ENCODE results near the gene ZSWIM1. TPM values are rescaled to one million over a fixed set of nuclear protein-coding genes. Genes with fewer than 3 reads are reported as not detected.
A peak's percentile ranks its signal among the peaks of the same experiment; 100 is the strongest.

ZSWIM1 gene
- total and polyA plus RNA-seq, 7 experiments from 2014 or later = 3.2 to 16.0 (median 9.8) TPM

DNA sequence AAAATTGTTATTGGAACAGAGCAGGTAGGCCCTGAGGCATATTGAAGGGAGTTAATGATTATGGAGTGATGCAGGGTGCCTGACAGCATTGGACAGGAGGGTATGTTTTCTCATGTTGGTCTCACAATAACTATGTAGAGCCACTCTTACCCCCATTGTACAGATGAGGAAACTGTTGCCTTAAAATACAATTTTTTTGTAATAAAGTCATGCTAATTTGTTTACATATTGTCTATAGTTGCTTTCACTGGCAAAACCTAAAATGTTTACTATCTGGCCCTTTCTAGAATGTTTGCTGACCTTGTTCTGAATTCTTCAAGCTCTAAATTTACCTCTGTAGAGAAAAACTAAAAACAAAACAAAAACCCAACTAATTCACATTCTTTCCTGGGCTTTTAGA lies 29.5 kb upstream of the ZSWIM1 start:
- H3K4me3 Mint-ChIP-seq = no peak overlapping the region
- ChIA-PET POLR2A (interaction anchor here (0.6 to 0.7 kb wide), 2 partner anchors 84 to 1930 kb away, joined by 3 read pairs; no protein-coding TSS in a partner anchor), CTCF (no interaction called here)
- peaks cover 0 to under 1% (median 0%) of the 10 kb centered on the region in 11 donors for H3K9me3 Mint-ChIP-seq
- peaks cover 10 to 19% of the 10 kb centered on the region in 2 donors for H3K4me1 ChIP-seq (ENCODE audit: control insufficient read depth in 2 of 2, insufficient read depth in 2 of 2, low read length in 2 of 2)
- no peaks in the 10 kb centered on the region for H3K27me3 Mint-ChIP-seq
- H3K36me3 Mint-ChIP-seq = peaks cover 5 to 40% (median 15%) of the 10 kb centered on the region in 5 donors
- H3K27ac Mint-ChIP-seq = no peak overlapping the region
- no peaks in the 10 kb centered on the region for H3K9me3 ChIP-seq (ENCODE audit: control insufficient read depth in 2 of 3, low read length in 3 of 3)
- no peaks in the 10 kb centered on the region for H3K27me3 ChIP-seq (ENCODE audit: control insufficient read depth in 2 of 2, insufficient read depth in 2 of 2, low read length in 2 of 2)
- no peak overlapping the region for H3K4me3 ChIP-seq (ENCODE audit: low read length)
- no peak for ATAC-seq
- intact Hi-C loops (cut with micrococcal nuclease) = loop anchor here in 1 of 2 donors (10.0 kb wide), 1 partner anchor 437 kb away; the partner anchor contains the start of gene PIGT
- H3K4me1 Mint-ChIP-seq = peaks cover 13 to 41% (median 29%) of the 10 kb centered on the region in 7 donors
- no peak overlapping the region for H3K27ac ChIP-seq (ENCODE audit: low read depth, low read length)
- DNase-seq = no peak
- H3K36me3 ChIP-seq (ENCODE audit: control insufficient read depth in 2 of 3, insufficient read depth in 3 of 3, low read length in 3 of 3) = peaks cover under 1 to 63% (median 9%) of the 10 kb centered on the region in 3 experiments

DNA sequence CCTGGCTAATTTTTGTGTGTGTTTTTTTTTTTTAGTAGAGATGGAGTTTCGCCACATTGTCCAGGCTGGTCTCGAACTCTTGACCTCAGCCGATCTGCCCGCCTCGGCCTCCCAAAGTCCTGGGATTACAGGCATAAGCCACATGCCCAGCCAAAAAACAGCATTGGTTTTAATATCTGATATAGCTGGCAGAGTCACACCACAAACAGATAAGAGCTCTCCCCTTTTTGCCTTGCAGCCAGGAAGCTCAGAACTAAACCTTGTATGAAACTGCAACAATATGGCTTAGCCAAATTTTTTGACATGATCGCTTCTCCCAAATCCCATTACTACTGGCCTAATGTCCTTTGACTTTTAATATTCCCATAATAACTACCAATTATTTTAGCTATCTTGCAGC lies 28.7 kb upstream of the ZSWIM1 start:
- ATAC-seq (no peak), DNase-seq (no peak)
- intact Hi-C loops (cut with micrococcal nuclease) = loop anchor here in 1 of 2 donors (10.0 kb wide), 1 partner anchor 438 kb away; the partner anchor contains the start of gene PIGT
- Mint-ChIP-seq H3K4me1 (peaks cover 13 to 47% (median 36%) of the 10 kb centered on the region in 7 donors), H3K36me3 (peaks cover 5 to 38% (median 15%) of the 10 kb centered on the region in 5 donors), H3K4me3 (peak overlapping the region in 1 of 10 donors; percentile 7), H3K27ac (no peak overlapping the region), H3K27me3 (no peaks in the 10 kb centered on the region), H3K9me3 (peaks cover 0 to 3% (median 0%) of the 10 kb centered on the region in 11 donors)
- H3K4me1 ChIP-seq (ENCODE audit: control insufficient read depth in 2 of 2, insufficient read depth in 2 of 2, low read length in 2 of 2) = peaks cover 10 to 20% of the 10 kb centered on the region in 2 donors
- POLR2A ChIA-PET = interaction anchor here (0.6 kb wide), 1 partner anchor 548 kb away, joined by 3 read pairs; no protein-coding TSS in a partner anchor
- peaks cover 0 to 61% (median 9%) of the 10 kb centered on the region in 3 experiments for H3K36me3 ChIP-seq (ENCODE audit: control insufficient read depth in 2 of 3, insufficient read depth in 3 of 3, low read length in 3 of 3)
- no peak overlapping the region for H3K4me3 ChIP-seq (ENCODE audit: low read length)
- no peaks in the 10 kb centered on the region for H3K27me3 ChIP-seq (ENCODE audit: control insufficient read depth in 2 of 2, insufficient read depth in 2 of 2, low read length in 2 of 2)
- no peak overlapping the region for H3K27ac ChIP-seq (ENCODE audit: low read depth, low read length)
- H3K9me3 ChIP-seq (ENCODE audit: control insufficient read depth in 2 of 3, low read length in 3 of 3) = no peaks in the 10 kb centered on the region
- CTCF ChIA-PET = interaction anchor here (1.0 kb wide), 1 partner anchor 38 kb away, joined by 3 read pairs; no protein-coding TSS in a partner anchor

DNA sequence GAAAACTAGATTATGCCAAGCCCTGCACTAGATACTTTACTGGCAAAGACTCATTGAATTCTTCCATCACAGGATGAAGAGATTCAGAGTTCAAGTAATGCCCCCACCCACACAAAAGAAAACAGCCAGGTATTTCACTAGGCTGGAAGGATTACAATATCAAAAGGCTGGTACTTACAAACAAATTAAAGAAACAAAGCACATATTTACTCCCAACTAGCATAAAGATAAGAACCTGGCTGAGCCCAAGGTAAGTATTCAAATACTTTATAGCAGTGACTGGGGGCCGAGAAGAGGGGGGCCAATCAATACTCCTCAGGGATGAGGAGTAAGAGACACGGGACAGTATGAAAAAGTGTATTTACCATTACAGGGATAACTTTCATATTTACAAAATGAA lies 27.5 kb upstream of the ZSWIM1 start:
- Histone ChIP-seq H3K27me3 (ENCODE audit: control insufficient read depth in 2 of 2, insufficient read depth in 2 of 2, low read length in 2 of 2) (no peaks in the 10 kb centered on the region), H3K4me1 (ENCODE audit: control insufficient read depth in 2 of 2, insufficient read depth in 2 of 2, low read length in 2 of 2) (peaks cover 16 to 26% of the 10 kb centered on the region in 2 donors), H3K4me3 (ENCODE audit: low read length) (no peak overlapping the region), H3K27ac (ENCODE audit: low read depth, low read length) (no peak overlapping the region), H3K9me3 (ENCODE audit: control insufficient read depth in 2 of 3, low read length in 3 of 3) (no peaks in the 10 kb centered on the region), H3K36me3 (ENCODE audit: control insufficient read depth in 2 of 3, insufficient read depth in 3 of 3, low read length in 3 of 3) (peaks cover 0 to 53% (median 9%) of the 10 kb centered on the region in 3 experiments)
- intact Hi-C loops (cut with micrococcal nuclease) = loop anchor here in 1 of 2 donors (10.0 kb wide), 1 partner anchor 439 kb away; the partner anchor contains the start of gene PIGT
- H3K4me1 Mint-ChIP-seq = peaks cover 15 to 58% (median 47%) of the 10 kb centered on the region in 7 donors
- DNase-seq (no peak), ATAC-seq (no peak)
- POLR2A ChIA-PET = no interaction called here
- peak overlapping the region in 5 of 10 donors; percentile 25 to 51 (median 29) for H3K4me3 Mint-ChIP-seq
- CTCF ChIA-PET = interaction anchor here (0.5 kb wide), 1 partner anchor 495 kb away, joined by 3 read pairs; no protein-coding TSS in a partner anchor
- no peaks in the 10 kb centered on the region for H3K27me3 Mint-ChIP-seq
- peaks cover 5 to 36% (median 15%) of the 10 kb centered on the region in 5 donors for H3K36me3 Mint-ChIP-seq
- peaks cover 0 to 3% (median 0%) of the 10 kb centered on the region in 11 donors for H3K9me3 Mint-ChIP-seq
- H3K27ac Mint-ChIP-seq = no peak overlapping the region

DNA sequence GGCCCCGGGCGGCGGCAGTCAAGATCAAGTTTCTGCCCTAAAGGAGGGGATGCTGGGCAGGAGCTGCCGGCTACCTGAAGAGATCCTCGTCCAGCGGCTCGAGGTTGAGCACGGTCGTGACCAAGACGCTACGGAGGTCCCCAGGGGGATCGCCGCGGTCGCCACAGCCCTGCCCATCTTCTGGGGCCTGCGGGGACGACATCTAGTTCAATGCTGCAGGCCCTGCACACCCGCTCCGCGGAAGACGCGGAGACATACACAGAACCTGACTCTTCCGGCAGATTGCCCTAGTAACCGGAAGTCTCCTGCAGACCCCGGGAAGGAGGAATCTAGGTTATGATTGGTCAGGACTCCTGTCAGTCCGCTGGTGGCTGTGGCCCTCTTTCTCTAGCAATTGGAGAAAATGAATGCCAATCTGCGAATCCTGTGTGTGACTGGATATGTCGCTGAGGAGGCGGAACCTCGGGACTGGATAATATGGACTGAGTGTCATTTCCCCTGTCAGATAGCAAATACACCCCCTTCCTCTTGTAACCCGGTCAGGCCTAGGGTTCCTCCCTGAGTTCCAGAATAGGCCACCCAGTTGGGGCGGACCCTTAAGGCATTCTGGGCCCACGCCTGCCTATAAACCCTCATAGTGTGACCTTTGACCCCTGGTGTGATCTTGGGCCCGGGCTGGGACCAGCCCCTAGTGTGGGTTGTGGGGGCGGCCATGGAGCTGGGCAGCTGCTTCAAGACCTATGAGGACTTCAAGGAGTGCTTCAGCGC lies 23.7 kb upstream of the ZSWIM1 start, which contains the start of the genes ACOT8 and ZSWIM3:
ACOT8 (minus strand) TSS at position 279 of the 768 bp plus-strand sequence; CDS start at position 202, 77 bp downstream.
ZSWIM3 (plus strand) TSS at position 501 of the 768 bp plus-strand sequence; CDS start at position 713, 212 bp downstream.
- POLR2A ChIA-PET = interaction anchor here (0.5 to 5.3 kb wide), 12 partner anchors 10 to 114 kb away, joined by 3 to 64 read pairs (median 5); partner anchors contain the start of genes CTSA, DNTTIP1, NEURL2 and PCIF1
- H3K9me3 Mint-ChIP-seq = peaks cover 0 to 3% (median 0%) of the 10 kb centered on the region in 11 donors
- H3K27me3 Mint-ChIP-seq = no peaks in the 10 kb centered on the region
- H3K9me3 ChIP-seq (ENCODE audit: control insufficient read depth in 2 of 3, low read length in 3 of 3) = no peaks in the 10 kb centered on the region
- peak within 1 kb of the TSS; percentile 94 for H3K4me3 ChIP-seq (ENCODE audit: low read length)
- peak within 1 kb of the TSS; percentile 95 for H3K27ac ChIP-seq (ENCODE audit: low read depth, low read length)
- intact Hi-C loops (cut with micrococcal nuclease) = loop anchor here (1.0 to 10.0 kb wide), 15 partner anchors 23 to 970 kb away; partner anchors contain the start of genes CTSA (in 2 of the 2), DNTTIP1 (in 2 of the 2), NEURL2 (in 2 of the 2) and UBE2C (in 2 of the 2)
- peak within 1 kb of the TSS; percentile 96 to 99 (median 98) for H3K27ac Mint-ChIP-seq
- peaks cover 16 to 26% of the 10 kb centered on the region in 2 donors for H3K4me1 ChIP-seq (ENCODE audit: control insufficient read depth in 2 of 2, insufficient read depth in 2 of 2, low read length in 2 of 2)
- peak; percentile 62 to 100 (median 97) for DNase-seq
- peak within 1 kb of the TSS; percentile 95 to 98 (median 96) for H3K4me3 Mint-ChIP-seq
- ATAC-seq = peak; percentile 99
- H3K36me3 Mint-ChIP-seq = peaks cover 0 to 23% (median 16%) of the 10 kb centered on the region in 5 donors
- H3K27me3 ChIP-seq (ENCODE audit: control insufficient read depth in 2 of 2, insufficient read depth in 2 of 2, low read length in 2 of 2) = no peaks in the 10 kb centered on the region
- H3K36me3 ChIP-seq (ENCODE audit: control insufficient read depth in 2 of 3, insufficient read depth in 3 of 3, low read length in 3 of 3) = peaks cover 0 to 24% (median 9%) of the 10 kb centered on the region in 3 experiments
- CTCF ChIA-PET = no interaction called here
- H3K4me1 Mint-ChIP-seq = peaks cover 23 to 76% (median 63%) of the 10 kb centered on the region in 7 donors

DNA sequence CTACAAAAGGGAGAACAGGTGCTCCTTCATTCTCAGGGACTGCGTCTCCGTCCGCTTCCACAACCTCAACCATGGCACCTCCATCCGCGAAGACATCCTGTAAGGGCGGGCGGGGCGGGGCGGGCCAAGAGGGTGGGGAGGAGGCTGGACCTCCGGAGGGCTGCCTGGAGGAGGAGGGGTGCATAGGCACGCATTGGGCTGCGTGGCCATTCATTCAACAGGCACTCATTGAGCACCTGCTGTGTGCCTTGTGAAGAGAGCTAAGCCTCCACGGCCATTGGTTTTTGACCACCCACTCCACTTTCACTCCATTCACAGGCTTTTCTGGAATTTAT lies 23.2 kb upstream of the ZSWIM1 start:
- Histone ChIP-seq H3K27ac (ENCODE audit: low read depth, low read length) (peak overlapping the region; percentile 95), H3K9me3 (ENCODE audit: control insufficient read depth in 2 of 3, low read length in 3 of 3) (no peaks in the 10 kb centered on the region), H3K36me3 (ENCODE audit: control insufficient read depth in 2 of 3, insufficient read depth in 3 of 3, low read length in 3 of 3) (peaks cover 0 to 21% (median 9%) of the 10 kb centered on the region in 3 experiments), H3K4me1 (ENCODE audit: control insufficient read depth in 2 of 2, insufficient read depth in 2 of 2, low read length in 2 of 2) (peaks cover 16 to 26% of the 10 kb centered on the region in 2 donors), H3K4me3 (ENCODE audit: low read length) (peak overlapping the region; percentile 94), H3K27me3 (ENCODE audit: control insufficient read depth in 2 of 2, insufficient read depth in 2 of 2, low read length in 2 of 2) (no peaks in the 10 kb centered on the region)
- ChIA-PET CTCF (no interaction called here), POLR2A (interaction anchor here (0.5 to 5.3 kb wide), 10 partner anchors 9 to 114 kb away, joined by 3 to 64 read pairs (median 8); partner anchors contain the start of genes CTSA, DNTTIP1, NEURL2 and PCIF1)
- no peak for DNase-seq
- Mint-ChIP-seq H3K4me3 (peak overlapping the region; percentile 95 to 98 (median 96)), H3K27ac (peak overlapping the region; percentile 96 to 99 (median 98)), H3K4me1 (peaks cover 23 to 74% (median 61%) of the 10 kb centered on the region in 7 donors), H3K9me3 (peaks cover 0 to 3% (median 0%) of the 10 kb centered on the region in 11 donors), H3K27me3 (no peaks in the 10 kb centered on the region), H3K36me3 (peaks cover 0 to 20% (median 16%) of the 10 kb centered on the region in 5 donors)
- intact Hi-C loops (cut with micrococcal nuclease) = loop anchor here (1.0 to 10.0 kb wide), 15 partner anchors 23 to 971 kb away; partner anchors contain the start of genes CTSA (in 2 of the 2), DNTTIP1 (in 2 of the 2), NEURL2 (in 2 of the 2) and UBE2C (in 2 of the 2)
- peak; percentile 10 for ATAC-seq

DNA sequence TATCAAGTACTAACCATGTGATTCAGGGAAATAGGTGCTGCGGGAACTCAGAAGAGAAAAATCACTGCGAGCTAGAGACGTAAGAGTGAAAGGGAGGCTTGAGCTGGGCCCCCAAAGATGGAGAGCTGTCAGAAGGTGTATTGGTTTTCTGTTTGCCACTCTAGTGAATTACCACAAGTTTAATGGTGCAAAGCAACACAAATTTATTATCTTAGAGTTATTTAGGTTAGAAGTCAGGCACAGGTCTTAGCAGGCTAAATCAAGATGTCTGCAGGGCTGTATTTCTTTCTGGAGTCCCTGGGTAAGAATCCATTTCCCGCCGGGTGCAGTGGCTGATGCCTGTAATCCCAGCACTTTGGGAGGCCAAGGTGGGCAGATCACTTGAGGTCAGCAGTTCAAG lies 21.1 kb upstream of the ZSWIM1 start:
- H3K27me3 ChIP-seq (ENCODE audit: control insufficient read depth in 2 of 2, insufficient read depth in 2 of 2, low read length in 2 of 2) = no peaks in the 10 kb centered on the region
- H3K27ac Mint-ChIP-seq = no peak overlapping the region
- H3K27me3 Mint-ChIP-seq = no peaks in the 10 kb centered on the region
- ChIA-PET POLR2A (interaction anchor here (5.3 kb wide), 1 partner anchor 23 kb away, joined by 64 read pairs; the partner anchor contains the start of gene ZSWIM1), CTCF (no interaction called here)
- H3K9me3 ChIP-seq (ENCODE audit: control insufficient read depth in 2 of 3, low read length in 3 of 3) = no peaks in the 10 kb centered on the region
- H3K27ac ChIP-seq (ENCODE audit: low read depth, low read length) = no peak overlapping the region
- no peak overlapping the region for H3K4me3 ChIP-seq (ENCODE audit: low read length)
- peaks cover 0 to 19% (median 11%) of the 10 kb centered on the region in 5 donors for H3K36me3 Mint-ChIP-seq
- H3K36me3 ChIP-seq (ENCODE audit: control insufficient read depth in 2 of 3, insufficient read depth in 3 of 3, low read length in 3 of 3) = peaks cover 0 to 5% (median 0%) of the 10 kb centered on the region in 3 experiments
- DNase-seq (no peak), ATAC-seq (no peak)
- intact Hi-C loops (cut with micrococcal nuclease) = loop anchor here in 1 of 2 donors (5.0 to 10.0 kb wide), 2 partner anchors 445 to 973 kb away; partner anchors contain the start of genes PIGT and YWHAB
- peaks cover 0 to 3% (median 0%) of the 10 kb centered on the region in 11 donors for H3K9me3 Mint-ChIP-seq
- peaks cover 16 to 20% of the 10 kb centered on the region in 2 donors for H3K4me1 ChIP-seq (ENCODE audit: control insufficient read depth in 2 of 2, insufficient read depth in 2 of 2, low read length in 2 of 2)
- peak overlapping the region in 1 of 10 donors; percentile 56 for H3K4me3 Mint-ChIP-seq
- H3K4me1 Mint-ChIP-seq = peaks cover 16 to 56% (median 54%) of the 10 kb centered on the region in 7 donors
